A172 (cell line): ENCODE measurements around the gene JMJD1C. TPM values are rescaled to one million over a fixed set of nuclear protein-coding genes. Genes with fewer than 3 reads are reported as not detected.

Source experiments
- DNase-seq: peaks from one replicate; pipeline ENCODE4 v3.0.0-alpha.2; 2015; ENCODE audit warnings: low spot score
- total RNA-seq: library from RNA; depleted of rRNA; stranded (reverse); fragments of >200 nt; shearing (Covaris generic); gene quantifications from 2 replicates; pipeline ENCODE4 v1.2.3, GENCODE V29; 2014

Gene JMJD1C
- total RNA-seq, 1 experiment from 2014 or later, result 98.3 TPM

DNA sequence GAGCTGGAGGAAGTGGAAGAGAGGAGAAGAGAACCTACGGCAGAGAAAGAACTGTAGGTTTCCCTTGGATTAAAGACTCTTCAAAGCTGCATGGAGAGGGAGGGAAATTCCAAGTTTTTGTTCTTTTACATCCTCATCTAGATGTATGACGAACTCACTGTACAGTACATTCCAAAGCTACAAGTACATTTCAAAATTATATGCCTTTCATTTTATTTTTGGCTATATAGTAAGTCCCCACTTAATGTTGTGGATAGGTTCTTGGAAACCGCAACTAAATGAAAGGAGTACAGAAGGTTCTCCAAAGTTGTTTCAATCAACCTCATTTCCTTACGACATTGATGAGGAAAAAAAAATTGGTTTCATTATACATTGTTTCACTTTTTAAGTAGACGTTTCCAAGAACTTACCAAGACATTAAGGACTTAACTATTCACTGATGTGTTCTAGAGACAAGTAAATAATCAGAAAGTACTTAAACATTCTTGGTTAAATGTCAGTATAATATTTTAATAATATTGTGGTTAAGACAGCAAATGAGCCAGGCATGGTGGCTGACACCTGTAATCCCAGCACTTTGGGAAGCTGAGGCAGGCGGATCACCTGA lies 16.1 kb upstream of the JMJD1C start:
- DNase-seq, result no peak

GRCh38 chr10:63480237-63480636 lies 14.5 kb upstream of the JMJD1C start:
- DNase-seq, result no peak

- no peak for DNase-seq
Observed at GRCh38 chr10:63478564-63478963, 12.8 kb upstream of the JMJD1C start.

DNA sequence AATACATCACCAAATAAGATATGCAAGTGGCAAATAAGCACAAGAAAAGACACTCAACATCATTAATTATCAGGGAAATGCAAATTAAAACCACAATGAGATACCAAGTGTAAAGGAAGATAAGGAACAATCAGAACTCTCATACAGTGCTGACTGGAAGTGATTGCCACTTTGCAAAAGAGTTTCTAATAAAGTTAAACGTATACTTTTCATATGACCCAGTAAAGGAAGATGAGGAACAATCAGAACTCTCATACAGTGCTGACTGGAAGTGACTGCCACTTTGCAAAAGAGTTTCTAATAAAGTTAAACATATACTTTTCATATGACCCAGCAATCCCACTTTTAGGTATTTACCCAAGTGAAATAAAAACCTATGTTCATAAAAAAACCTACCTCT lies 12.2 kb upstream of the JMJD1C start:
- no peak for DNase-seq

DNA sequence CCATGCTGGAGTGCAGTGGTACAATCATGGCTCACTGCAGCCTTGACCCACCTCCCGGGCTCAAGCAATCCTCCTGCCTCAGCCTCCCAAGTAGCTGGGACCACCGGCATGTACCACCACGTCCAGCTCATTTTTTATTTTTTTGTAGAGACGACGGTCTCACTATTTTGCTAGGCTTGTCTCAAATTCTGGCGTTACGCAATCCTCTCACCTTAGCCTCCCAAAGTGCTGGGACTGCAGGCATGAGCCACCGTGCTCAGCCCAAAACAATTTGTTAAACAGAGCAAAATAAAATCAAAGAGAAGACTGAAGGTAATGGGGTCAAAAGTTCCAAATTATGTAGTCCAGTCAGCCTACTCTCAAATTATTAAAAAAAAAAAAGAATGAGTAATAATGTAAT lies 8.7 kb upstream of the JMJD1C start:
- DNase-seq, result no peak

DNA sequence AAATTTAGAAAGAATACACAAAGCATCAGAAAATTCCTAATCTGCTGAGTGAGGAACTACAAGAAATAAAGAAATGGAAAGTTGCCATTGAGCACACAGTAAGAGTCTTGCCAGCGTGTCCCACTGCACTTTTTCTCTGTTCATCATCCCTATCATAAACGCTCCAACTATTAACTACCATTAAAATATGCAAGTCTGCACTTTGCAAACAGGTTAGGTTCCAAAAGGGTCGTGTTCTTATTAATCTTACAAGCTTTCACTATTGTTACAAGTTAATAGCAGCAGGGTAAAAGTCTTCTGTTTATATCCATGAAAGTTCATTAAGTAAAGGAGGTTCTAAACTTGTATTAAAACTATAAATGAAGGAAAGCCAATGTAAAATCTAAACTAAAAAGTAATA lies 5.2 kb upstream of the JMJD1C start:
- DNase-seq, result no peak

DNA sequence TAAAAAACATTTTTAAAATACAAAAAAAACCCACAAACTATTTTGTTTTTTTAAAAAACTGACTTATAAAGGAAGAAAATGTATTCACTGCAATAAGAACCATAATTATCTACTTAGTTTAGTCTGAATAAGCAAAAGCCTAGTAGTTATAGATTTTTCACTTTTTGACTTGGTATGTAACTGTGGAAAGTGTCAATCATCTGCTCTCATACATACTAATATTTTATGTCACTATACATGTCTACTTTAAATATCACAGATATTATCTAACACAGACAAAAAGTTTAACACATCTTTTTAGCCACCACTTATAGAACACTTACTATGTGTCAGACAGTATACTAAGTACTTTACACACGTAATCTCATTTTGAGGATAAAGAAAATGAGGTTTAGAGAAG lies 3.2 kb upstream of the JMJD1C start:
- no peak for DNase-seq

GRCh38 chr10:63467841-63468240 lies 2.1 kb upstream of the JMJD1C start:
- no peak for DNase-seq

DNA sequence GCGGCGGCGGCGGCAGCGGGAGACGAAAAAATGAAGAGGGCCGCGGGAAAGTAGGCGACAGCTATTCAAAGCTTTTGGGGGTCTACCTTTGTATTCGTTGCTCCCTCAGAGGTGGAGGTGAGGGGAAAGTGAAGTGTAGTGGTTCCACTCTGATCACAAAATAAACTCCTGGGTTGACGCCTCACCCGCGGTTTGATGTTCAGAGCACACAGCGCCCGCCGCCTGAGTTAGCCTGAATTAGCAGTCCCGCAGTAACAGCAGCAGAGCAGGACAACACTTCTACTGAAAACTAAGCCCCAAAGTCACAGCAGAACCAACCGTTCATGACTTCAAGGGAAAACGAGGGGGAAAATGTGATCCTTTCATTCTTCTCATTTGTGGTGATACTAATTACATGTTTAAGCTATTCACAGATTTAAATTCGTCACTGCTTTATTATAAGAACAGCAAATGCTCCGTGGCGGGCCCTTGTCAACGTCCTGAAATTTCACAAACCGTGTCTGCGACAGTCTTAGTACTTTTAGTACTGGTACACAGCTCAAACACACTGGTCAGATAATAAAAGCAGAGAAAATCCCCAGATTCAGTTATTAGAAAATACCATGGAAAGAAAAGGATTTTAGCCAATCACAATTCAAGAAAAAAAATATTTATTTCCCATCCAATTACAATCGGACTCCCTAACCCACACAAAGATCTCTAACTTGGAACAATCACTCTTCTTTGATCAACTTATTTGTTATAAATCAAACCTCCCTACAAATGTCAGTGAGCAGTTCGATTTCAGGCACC lies 563 bp upstream of the JMJD1C start:
- DNase-seq, result peak; percentile 52

- DNase-seq, result peak; percentile 16
Observed at GRCh38 chr10:63464402-63465292, 1.1 kb downstream of the JMJD1C start.

- no peak for DNase-seq
Observed at GRCh38 chr10:63462442-63462841, 3.3 kb downstream of the JMJD1C start.

DNA sequence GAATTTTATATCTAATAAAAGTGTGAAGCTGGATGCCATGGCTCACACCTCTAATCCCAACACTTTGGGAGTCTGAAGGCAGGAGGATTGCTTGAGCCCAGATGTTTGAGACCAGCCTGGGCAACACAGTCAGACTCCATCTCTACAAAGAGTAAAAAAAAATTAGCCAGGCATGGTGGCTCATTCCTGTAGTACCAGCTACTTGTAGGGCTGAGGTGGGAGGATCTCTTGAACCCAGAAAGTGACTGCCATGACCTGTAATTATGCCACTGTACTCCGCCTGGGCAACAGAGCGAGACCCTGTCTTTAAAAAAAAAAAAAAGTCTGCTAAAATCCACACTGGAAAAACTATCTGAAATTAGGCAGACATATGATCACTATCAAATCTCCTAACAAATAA lies 7.6 kb downstream of the JMJD1C start:
- no peak for DNase-seq

GRCh38 chr10:63457594-63457993 lies 8.2 kb downstream of the JMJD1C start:
- DNase-seq, result no peak

GRCh38 chr10:63456437-63457210 lies 9.2 kb downstream of the JMJD1C start:
- DNase-seq, result no peak

DNA sequence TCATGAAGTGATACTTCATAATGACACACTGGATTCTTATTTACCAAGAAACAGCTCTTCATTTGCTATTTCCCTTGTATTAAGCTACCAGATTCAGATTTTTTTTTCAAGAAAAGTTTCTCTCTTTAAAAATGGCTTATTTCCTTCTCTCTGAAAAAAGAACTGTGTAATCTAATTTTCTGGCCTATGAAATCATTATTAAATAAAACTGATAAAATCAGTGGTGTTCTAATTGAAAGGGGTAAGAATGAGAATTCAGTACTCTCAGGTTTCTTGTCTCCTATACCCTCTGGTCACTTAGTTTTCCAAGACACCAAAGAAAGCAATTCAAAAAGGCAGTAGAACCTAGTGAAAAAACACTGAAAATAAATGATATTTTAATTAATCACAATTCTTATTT lies 10.3 kb downstream of the JMJD1C start:
- no peak for DNase-seq

- DNase-seq, result no peak
Observed at GRCh38 chr10:63454631-63455030, 11.1 kb downstream of the JMJD1C start.

GRCh38 chr10:63452524-63452923 lies 13.3 kb downstream of the JMJD1C start:
- DNase-seq, result no peak

GRCh38 chr10:63446716-63447440 lies 18.9 kb downstream of the JMJD1C start:
- no peak for DNase-seq

GRCh38 chr10:63441404-63441803 lies 24.4 kb downstream of the JMJD1C start:
- DNase-seq, result no peak

DNA sequence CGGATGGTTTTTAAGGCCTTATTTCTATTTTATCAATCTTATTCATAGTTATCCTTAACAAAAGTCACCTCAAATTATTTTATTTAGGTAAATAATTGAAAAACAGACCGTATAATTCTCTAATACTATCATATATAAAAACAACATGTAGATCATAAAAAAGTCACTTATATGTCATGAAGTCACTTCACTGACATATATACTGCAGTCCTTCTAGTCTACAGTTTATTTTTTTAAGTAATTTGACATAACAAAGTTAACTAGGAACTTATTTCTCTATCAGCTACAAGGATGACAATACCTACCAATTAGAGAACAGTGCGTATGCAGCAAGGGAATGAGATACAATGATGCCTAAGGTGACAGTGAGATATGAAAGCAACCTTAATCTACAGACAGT lies 26.2 kb downstream of the JMJD1C start:
- no peak for DNase-seq
